ENCODE results near the gene DNM1L. TPM values are rescaled to one million over a fixed set of nuclear protein-coding genes. Genes with fewer than 3 reads are reported as not detected.
"Not testable (repeated sequence)": the region's sequence is repeated elsewhere in the genome, so short reads cannot be mapped to it uniquely, and the experiment has no call there.

DNM1L gene
- total RNA-seq, 1 experiment from 2014 or later, result 112 TPM

GRCh38 chr12:32695787-32696186 lies 16.7 kb downstream of the DNM1L start:
- no peak for TF ChIP-seq CTCF (conservative IDR thresholded peaks at IDR 0.05)
- no peak for TF ChIP-seq EZH2 (IDR thresholded peaks at IDR 0.05; ENCODE audit: low read depth)
- Histone ChIP-seq H3K4me3 (no peak overlapping the region), H2AFZ (no peak overlapping the region), H3K27me3 (ENCODE audit: insufficient read depth, low read depth) (no peaks in the 10 kb centered on the region), H3K27ac (no peak overlapping the region), H3K79me2 (ENCODE audit: low read depth) (peaks cover 87% of the 10 kb centered on the region), H4K20me1 (ENCODE audit: insufficient read depth) (0 out of 2 replicates have a peak, but pooled peaks cover 5% of the 10 kb centered on the region), H3K4me2 (no peak overlapping the region), H3F3A (ENCODE audit: insufficient read depth, low read depth) (peaks cover 16% of the 10 kb centered on the region; the same call in 1 of the 2 replicates), H3K9me3 (ENCODE audit: insufficient read depth, low read depth) (peaks cover 4% of the 10 kb centered on the region; the same call in 1 of the 2 replicates), H3K4me1 (replicated peaks; ENCODE audit: insufficient read depth) (no peaks in the 10 kb centered on the region), H3K9me2 (ENCODE audit: insufficient read depth) (no peaks in the 10 kb centered on the region), H3K36me3 (ENCODE audit: low read depth) (peaks cover 19% of the 10 kb centered on the region)
- ChIA-PET CTCF (interaction anchor here (0.6 kb wide), 1 partner anchor 7 kb away, joined by 3 read pairs; no protein-coding TSS in a partner anchor), POLR2A (ENCODE audit: unreplicated experiment) (interaction anchor here (0.6 kb wide), 1 partner anchor 60 kb away, joined by 6 read pairs; the partner anchor contains the start of gene YARS2)
- BruUV-seq (replicated peaks), result no TSS peak
- intact Hi-C loops (cut with micrococcal nuclease; ENCODE audit: unreplicated experiment), result no loop called here
- no peak for DNase-seq

- Histone ChIP-seq H4K20me1 (ENCODE audit: insufficient read depth) (0 out of 2 replicates have a peak, but pooled peaks cover 3% of the 10 kb centered on the region), H3K9me2 (ENCODE audit: insufficient read depth) (no peaks in the 10 kb centered on the region), H3K36me3 (ENCODE audit: low read depth) (peaks cover 18% of the 10 kb centered on the region), H3K4me1 (replicated peaks; ENCODE audit: insufficient read depth) (no peaks in the 10 kb centered on the region), H2AFZ (no peak overlapping the region), H3K79me2 (ENCODE audit: low read depth) (peaks cover 70% of the 10 kb centered on the region), H3K27me3 (ENCODE audit: insufficient read depth, low read depth) (no peaks in the 10 kb centered on the region), H3K4me2 (no peak overlapping the region), H3K27ac (no peak overlapping the region), H3K4me3 (no peak overlapping the region), H3K9me3 (ENCODE audit: insufficient read depth, low read depth) (peaks cover 4% of the 10 kb centered on the region; the same call in 1 of the 2 replicates), H3F3A (ENCODE audit: insufficient read depth, low read depth) (peaks cover 16% of the 10 kb centered on the region; the same call in 1 of the 2 replicates)
- no TSS peak for BruUV-seq (replicated peaks)
- ChIA-PET POLR2A (ENCODE audit: unreplicated experiment) (no interaction called here), CTCF (no interaction called here)
- DNase-seq, result no peak
- TF ChIP-seq EZH2 (IDR thresholded peaks at IDR 0.05; ENCODE audit: low read depth) (no peak), CTCF (conservative IDR thresholded peaks at IDR 0.05) (no peak)
- intact Hi-C loops (cut with micrococcal nuclease; ENCODE audit: unreplicated experiment), result no loop called here
Observed at GRCh38 chr12:32697445-32697844, 18.3 kb downstream of the DNM1L start.

- H3K4me2 ChIP-seq, result no peak overlapping the region
- H3K9me3 ChIP-seq (ENCODE audit: insufficient read depth, low read depth), result peaks cover 4% of the 10 kb centered on the region; the same call in 1 of the 2 replicates
- H3K27me3 ChIP-seq (ENCODE audit: insufficient read depth, low read depth), result no peaks in the 10 kb centered on the region
- peaks cover 62% of the 10 kb centered on the region for H3K79me2 ChIP-seq (ENCODE audit: low read depth)
- H2AFZ ChIP-seq, result no peak overlapping the region
- intact Hi-C loops (cut with micrococcal nuclease; ENCODE audit: unreplicated experiment), result no loop called here
- H4K20me1 ChIP-seq (ENCODE audit: insufficient read depth), result 0 out of 2 replicates have a peak, but pooled peaks cover 3% of the 10 kb centered on the region
- peaks cover 14% of the 10 kb centered on the region for H3K36me3 ChIP-seq (ENCODE audit: low read depth)
- no TSS peak for BruUV-seq (replicated peaks)
- ChIA-PET CTCF (no interaction called here), POLR2A (ENCODE audit: unreplicated experiment) (no interaction called here)
- H3K9me2 ChIP-seq (ENCODE audit: insufficient read depth), result no peaks in the 10 kb centered on the region
- TF ChIP-seq CTCF (conservative IDR thresholded peaks at IDR 0.05), result no peak
- no peak for TF ChIP-seq EZH2 (IDR thresholded peaks at IDR 0.05; ENCODE audit: low read depth)
- peaks cover 16% of the 10 kb centered on the region; the same call in 1 of the 2 replicates for H3F3A ChIP-seq (ENCODE audit: insufficient read depth, low read depth)
- H3K4me3 ChIP-seq, result no peak overlapping the region
- DNase-seq, result no peak
- H3K4me1 ChIP-seq (replicated peaks; ENCODE audit: insufficient read depth), result no peaks in the 10 kb centered on the region
- H3K27ac ChIP-seq, result no peak overlapping the region
Observed at GRCh38 chr12:32698285-32698684, 19.2 kb downstream of the DNM1L start.

- H3K4me1 ChIP-seq (replicated peaks; ENCODE audit: insufficient read depth); DNase-seq; BruUV-seq (replicated peaks); H3K4me2 ChIP-seq; H3K9me3 ChIP-seq (ENCODE audit: insufficient read depth, low read depth); H3K27me3 ChIP-seq (ENCODE audit: insufficient read depth, low read depth); H3K27ac ChIP-seq; POLR2A ChIA-PET (ENCODE audit: unreplicated experiment); H4K20me1 ChIP-seq (ENCODE audit: insufficient read depth); H3K4me3 ChIP-seq; intact Hi-C loops (cut with micrococcal nuclease; ENCODE audit: unreplicated experiment); H2AFZ ChIP-seq; H3K9me2 ChIP-seq (ENCODE audit: insufficient read depth): not testable (repeated sequence)
- peaks cover 13% of the 10 kb centered on the region for H3K36me3 ChIP-seq (ENCODE audit: low read depth)
- CTCF ChIA-PET, result interaction anchor here (0.6 kb wide), 1 partner anchor 334 kb away, joined by 3 read pairs; no protein-coding TSS in a partner anchor
- peaks cover 50% of the 10 kb centered on the region for H3K79me2 ChIP-seq (ENCODE audit: low read depth)
- peaks cover 17% of the 10 kb centered on the region; the same call in 1 of the 2 replicates for H3F3A ChIP-seq (ENCODE audit: insufficient read depth, low read depth)
Observed at GRCh38 chr12:32699437-32699836, 20.3 kb downstream of the DNM1L start.

Data from PC-9 (cell line).